ENCODE measurements around the gene TNS1.

Gene TNS1

GRCh38 chr2:218026676-218027425, 24.1 kb upstream of the TNS1 start:
- Histone ChIP-seq H3K27me3 (ENCODE audit: insufficient read depth, low read length, poor library complexity, severe bottlenecking) (no peaks in the 10 kb centered on the region), H3K4me1 (ENCODE audit: insufficient read depth, low read length, poor library complexity, severe bottlenecking) (no peaks in the 10 kb centered on the region), H2AFZ (ENCODE audit: low read length) (no peak overlapping the region), H3K79me2 (ENCODE audit: insufficient read depth, low read length) (no peaks in the 10 kb centered on the region), H3K4me3 (ENCODE audit: low read length, poor library complexity, severe bottlenecking) (no peak overlapping the region), H3K4me2 (ENCODE audit: low read depth, low read length, poor library complexity, severe bottlenecking) (no peak overlapping the region), H3K9me3 (ENCODE audit: insufficient read depth, low read depth, low read length) (no peaks in the 10 kb centered on the region), H3K9ac (ENCODE audit: low read depth, low read length, poor library complexity, severe bottlenecking) (no peak overlapping the region), H3K36me3 (ENCODE audit: insufficient read depth, low read length) (no peaks in the 10 kb centered on the region), H3K9me2 (replicated peaks; ENCODE audit: low read depth, low read length) (no peaks in the 10 kb centered on the region), H3F3A (ENCODE audit: low read depth) (no peaks in the 10 kb centered on the region), H4K20me1 (ENCODE audit: insufficient read depth, low read length, poor library complexity, severe bottlenecking) (no peaks in the 10 kb centered on the region)
- TF ChIP-seq CTCF (conservative IDR thresholded peaks at IDR 0.05; ENCODE audit: low read length), result no peak
- TF ChIP-seq EZH2phosphoT487 (IDR thresholded peaks at IDR 0.05; ENCODE audit: borderline replicate concordance), result no peak

GRCh38 chr2:218026244-218026643, 23.4 kb upstream of the TNS1 start:
- Histone ChIP-seq H3K4me1 (ENCODE audit: insufficient read depth, low read length, poor library complexity, severe bottlenecking) (no peaks in the 10 kb centered on the region), H3K9me2 (replicated peaks; ENCODE audit: low read depth, low read length) (no peaks in the 10 kb centered on the region), H3F3A (ENCODE audit: low read depth) (no peaks in the 10 kb centered on the region), H3K4me2 (ENCODE audit: low read depth, low read length, poor library complexity, severe bottlenecking) (no peak overlapping the region), H3K36me3 (ENCODE audit: insufficient read depth, low read length) (no peaks in the 10 kb centered on the region), H3K4me3 (ENCODE audit: low read length, poor library complexity, severe bottlenecking) (no peak overlapping the region), H4K20me1 (ENCODE audit: insufficient read depth, low read length, poor library complexity, severe bottlenecking) (no peaks in the 10 kb centered on the region), H2AFZ (ENCODE audit: low read length) (no peak overlapping the region), H3K9me3 (ENCODE audit: insufficient read depth, low read depth, low read length) (no peaks in the 10 kb centered on the region), H3K9ac (ENCODE audit: low read depth, low read length, poor library complexity, severe bottlenecking) (no peak overlapping the region), H3K27me3 (ENCODE audit: insufficient read depth, low read length, poor library complexity, severe bottlenecking) (no peaks in the 10 kb centered on the region), H3K79me2 (ENCODE audit: insufficient read depth, low read length) (no peaks in the 10 kb centered on the region)
- TF ChIP-seq CTCF (conservative IDR thresholded peaks at IDR 0.05; ENCODE audit: low read length) (no peak), EZH2phosphoT487 (IDR thresholded peaks at IDR 0.05; ENCODE audit: borderline replicate concordance) (no peak)

DNA sequence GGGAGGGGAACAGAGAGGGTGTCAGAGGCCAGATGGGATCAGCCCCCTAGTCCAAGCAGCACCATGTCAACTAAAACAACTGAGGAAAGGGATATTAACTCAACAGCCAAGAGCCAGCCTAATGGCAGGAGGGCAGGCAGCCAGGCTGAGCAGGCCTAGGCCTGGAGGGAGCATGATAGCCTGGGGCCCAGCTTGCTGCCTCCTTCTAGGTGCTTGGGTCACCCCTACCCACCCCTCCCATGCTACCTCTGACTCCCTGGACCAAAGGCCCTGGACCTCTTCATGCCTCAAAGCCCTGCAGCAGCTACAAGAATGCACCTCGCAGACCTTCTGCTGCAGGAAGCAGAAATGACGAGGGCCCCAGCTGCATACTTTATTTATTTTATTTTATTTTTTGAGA, 22.1 kb upstream of the TNS1 start:
- TF ChIP-seq CTCF (conservative IDR thresholded peaks at IDR 0.05; ENCODE audit: low read length), result no peak
- TF ChIP-seq EZH2phosphoT487 (IDR thresholded peaks at IDR 0.05; ENCODE audit: borderline replicate concordance), result no peak
- Histone ChIP-seq H3K27me3 (ENCODE audit: insufficient read depth, low read length, poor library complexity, severe bottlenecking) (no peaks in the 10 kb centered on the region), H4K20me1 (ENCODE audit: insufficient read depth, low read length, poor library complexity, severe bottlenecking) (no peaks in the 10 kb centered on the region), H3K9me3 (ENCODE audit: insufficient read depth, low read depth, low read length) (no peaks in the 10 kb centered on the region), H3K4me2 (ENCODE audit: low read depth, low read length, poor library complexity, severe bottlenecking) (no peak overlapping the region), H2AFZ (ENCODE audit: low read length) (no peak overlapping the region), H3K36me3 (ENCODE audit: insufficient read depth, low read length) (no peaks in the 10 kb centered on the region), H3F3A (ENCODE audit: low read depth) (no peaks in the 10 kb centered on the region), H3K9me2 (replicated peaks; ENCODE audit: low read depth, low read length) (no peaks in the 10 kb centered on the region), H3K9ac (ENCODE audit: low read depth, low read length, poor library complexity, severe bottlenecking) (no peak overlapping the region), H3K4me1 (ENCODE audit: insufficient read depth, low read length, poor library complexity, severe bottlenecking) (peaks cover 3% of the 10 kb centered on the region), H3K4me3 (ENCODE audit: low read length, poor library complexity, severe bottlenecking) (no peak overlapping the region), H3K79me2 (ENCODE audit: insufficient read depth, low read length) (no peaks in the 10 kb centered on the region)

Measured in Loucy (cell line).